ENCODE measurements around the gene SPRN.

GRCh38 chr10:133384071-133384470 lies 40.4 kb downstream of the SPRN start:
- TF ChIP-seq CTCF (conservative IDR thresholded peaks at IDR 0.05) (no peak), EZH2 (IDR thresholded peaks at IDR 0.05; ENCODE audit: low read depth) (no peak)

Measured in PC-9 (cell line).